D721Med (cell line): ENCODE data around the gene INO80.

ENCODE experiments used
- DNase-seq: peaks from one replicate; pipeline ENCODE4 v3.0.0; 2011; ENCODE audit warnings: low spot score; ENCODE audit not compliant: insufficient read length
- FAIRE-seq: peaks from 2 replicates; lab custom pipeline; 2011; peaks lifted over from hg19 to GRCh38; lab: Jason Lieb, UNC
- TF ChIP-seq, protein P1 (sequence below): IDR thresholded peaks from 2 replicates; pipeline ENCODE4 v1.5.1; 2012; ENCODE audit warnings: mild to moderate bottlenecking, control low read depth; ENCODE audit not compliant: insufficient read depth; ENCODE audit errors: missing control alignments

Gene INO80

DNA sequence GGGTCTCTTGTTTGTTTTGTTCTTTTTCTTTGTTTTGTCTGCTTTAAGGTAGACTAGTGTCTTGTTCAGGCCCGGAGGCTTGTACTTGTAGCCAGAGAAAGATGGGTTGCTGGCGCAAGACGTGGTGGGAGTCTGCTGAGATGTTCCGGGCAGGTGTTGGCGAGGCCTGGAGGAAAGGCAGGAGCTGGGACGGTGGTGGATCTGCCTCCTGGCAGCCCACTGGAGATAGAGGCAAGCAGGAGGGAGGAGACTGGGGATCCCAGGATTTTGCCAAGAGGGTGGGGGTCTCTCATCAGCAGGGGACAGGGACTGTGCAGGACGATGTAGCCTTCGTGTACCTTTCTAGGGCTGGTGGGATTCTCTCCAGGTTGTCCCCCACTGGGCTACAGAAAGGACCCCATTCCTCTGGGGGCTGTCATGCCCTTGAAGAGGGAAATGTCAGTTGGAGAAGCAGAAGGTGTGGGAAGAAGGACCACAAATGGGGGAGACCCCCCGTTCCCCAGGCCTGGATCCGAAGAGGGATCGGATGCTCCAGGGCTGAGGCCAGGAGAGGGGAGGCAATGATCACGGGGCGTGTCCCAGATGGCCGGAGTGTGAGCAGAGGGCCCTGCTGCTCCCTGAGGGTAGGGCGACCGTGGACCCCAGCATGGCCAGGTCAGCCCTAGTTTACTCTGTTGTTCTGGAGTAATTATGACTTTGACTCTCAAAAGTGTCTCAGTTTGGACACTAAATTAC lies 155.8 kb downstream of the INO80 start:
- FAIRE-seq = no peak
- DNase-seq = no peak
- TF ChIP-seq, protein P1, sequence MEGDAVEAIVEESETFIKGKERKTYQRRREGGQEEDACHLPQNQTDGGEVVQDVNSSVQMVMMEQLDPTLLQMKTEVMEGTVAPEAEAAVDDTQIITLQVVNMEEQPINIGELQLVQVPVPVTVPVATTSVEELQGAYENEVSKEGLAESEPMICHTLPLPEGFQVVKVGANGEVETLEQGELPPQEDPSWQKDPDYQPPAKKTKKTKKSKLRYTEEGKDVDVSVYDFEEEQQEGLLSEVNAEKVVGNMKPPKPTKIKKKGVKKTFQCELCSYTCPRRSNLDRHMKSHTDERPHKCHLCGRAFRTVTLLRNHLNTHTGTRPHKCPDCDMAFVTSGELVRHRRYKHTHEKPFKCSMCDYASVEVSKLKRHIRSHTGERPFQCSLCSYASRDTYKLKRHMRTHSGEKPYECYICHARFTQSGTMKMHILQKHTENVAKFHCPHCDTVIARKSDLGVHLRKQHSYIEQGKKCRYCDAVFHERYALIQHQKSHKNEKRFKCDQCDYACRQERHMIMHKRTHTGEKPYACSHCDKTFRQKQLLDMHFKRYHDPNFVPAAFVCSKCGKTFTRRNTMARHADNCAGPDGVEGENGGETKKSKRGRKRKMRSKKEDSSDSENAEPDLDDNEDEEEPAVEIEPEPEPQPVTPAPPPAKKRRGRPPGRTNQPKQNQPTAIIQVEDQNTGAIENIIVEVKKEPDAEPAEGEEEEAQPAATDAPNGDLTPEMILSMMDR = no peak

GRCh38 chr15:40959331-40960141 lies 156.5 kb downstream of the INO80 start:
- TF ChIP-seq, protein P1 = no peak
- FAIRE-seq (no peak), DNase-seq (no peak)

DNA sequence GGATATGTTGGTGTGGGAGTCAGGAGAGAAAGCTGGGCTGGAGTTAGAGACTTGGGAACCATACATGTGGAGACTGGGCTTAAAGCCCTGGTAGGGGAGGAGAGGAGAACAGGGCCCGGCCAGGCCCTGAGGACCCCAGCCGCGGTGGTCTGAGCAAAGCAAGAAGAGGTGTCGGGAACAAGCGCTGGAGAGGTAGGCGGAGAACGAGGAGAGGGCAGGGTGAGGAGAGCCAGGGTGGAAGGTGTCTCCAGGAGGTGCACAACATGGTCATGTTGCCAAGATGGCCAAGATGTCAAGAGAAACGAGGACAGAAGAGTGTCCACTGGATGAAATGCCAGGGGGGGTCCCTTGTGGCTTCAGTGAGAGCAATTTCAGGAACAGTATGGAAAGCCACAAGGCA lies 157.4 kb downstream of the INO80 start:
- DNase-seq (no peak), FAIRE-seq (no peak)
- TF ChIP-seq, protein P1 = no peak

DNA sequence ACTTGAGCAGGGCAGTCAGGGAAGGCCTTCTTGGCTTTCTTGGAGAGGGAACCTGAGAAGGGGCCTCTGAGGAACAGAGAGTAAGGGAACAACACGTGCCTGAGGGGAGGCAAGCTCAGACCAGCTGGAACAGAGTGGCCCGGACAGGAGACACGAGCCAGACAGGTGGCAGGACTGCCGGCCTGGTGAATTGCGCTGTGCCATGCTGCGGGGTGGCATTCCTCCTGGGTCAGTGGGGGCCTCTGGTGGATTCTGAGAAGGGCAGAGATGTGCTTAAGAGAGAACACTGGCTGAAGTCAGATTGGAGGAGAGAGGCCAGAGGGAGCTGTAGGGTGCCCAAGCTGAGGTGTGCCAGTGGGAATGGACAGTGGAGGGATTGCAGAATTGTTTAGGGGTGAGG lies 157.9 kb downstream of the INO80 start:
- DNase-seq = no peak
- TF ChIP-seq, protein P1 = no peak
- FAIRE-seq = no peak

DNA sequence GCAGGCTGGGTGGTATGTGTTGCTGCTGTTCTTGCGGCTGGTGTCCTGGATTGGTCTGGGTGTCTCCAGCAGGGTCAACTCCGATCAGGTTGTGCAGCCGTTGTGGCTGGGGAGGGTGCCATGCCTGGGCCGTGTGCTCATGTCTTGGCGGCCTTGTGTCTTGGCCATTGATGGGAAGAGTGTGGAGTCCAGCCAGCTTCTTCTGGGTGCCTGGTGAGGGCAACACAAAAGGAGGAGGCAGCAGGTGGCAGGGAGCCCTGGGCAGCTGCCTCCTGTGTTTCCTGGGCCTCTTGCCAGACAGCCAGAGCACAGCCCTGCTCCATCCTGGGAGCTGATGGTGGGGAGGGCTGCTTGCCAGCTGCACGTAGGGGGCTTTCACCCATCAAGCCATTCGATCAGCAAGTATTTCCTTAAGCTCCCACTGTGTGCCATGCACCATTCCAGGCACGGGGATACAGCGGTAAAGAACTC lies 158.5 kb downstream of the INO80 start:
- DNase-seq = no peak
- FAIRE-seq = no peak
- TF ChIP-seq, protein P1 = no peak

- DNase-seq (no peak), FAIRE-seq (no peak)
- TF ChIP-seq, protein P1 = no peak
Observed at GRCh38 chr15:40957041-40957555, 159.0 kb downstream of the INO80 start.
